Transverse colon (tissue), 3 donors: ENCODE measurements around the gene UFSP2.

Experiments used
- EP300 ChIP-seq: sonication (generic); formaldehyde crosslinking; IDR thresholded peaks from one replicate; pipeline ENCODE4 v1.6.1; 2017; ENCODE audit warnings: antibody characterized with exemption, low read depth
- POLR2A ChIP-seq: fragments of 450-650 bp; IDR thresholded peaks from one replicate; pipeline ENCODE4 v1.6.1; 2016; ENCODE audit warnings: antibody characterized with exemption, mild to moderate bottlenecking, moderate library complexity
- TF ChIP-seq, protein P1 (sequence below), 5 experiments: fragments of 200-600 bp in 3 of 5; fragments of 450-650 bp in 2 of 5; sonication (generic) in 3 of 5; IDR thresholded peaks; 1 replicate in 2 of 5; 2 replicates in 3 of 5; pipeline ENCODE4 v1.5.1; 2016 to 2017; ENCODE audit warnings: antibody characterized with exemption in 5 of 5, inconsistent platforms in 3 of 5, mild to moderate bottlenecking in 2 of 5, moderate library complexity in 1 of 5

DNA sequence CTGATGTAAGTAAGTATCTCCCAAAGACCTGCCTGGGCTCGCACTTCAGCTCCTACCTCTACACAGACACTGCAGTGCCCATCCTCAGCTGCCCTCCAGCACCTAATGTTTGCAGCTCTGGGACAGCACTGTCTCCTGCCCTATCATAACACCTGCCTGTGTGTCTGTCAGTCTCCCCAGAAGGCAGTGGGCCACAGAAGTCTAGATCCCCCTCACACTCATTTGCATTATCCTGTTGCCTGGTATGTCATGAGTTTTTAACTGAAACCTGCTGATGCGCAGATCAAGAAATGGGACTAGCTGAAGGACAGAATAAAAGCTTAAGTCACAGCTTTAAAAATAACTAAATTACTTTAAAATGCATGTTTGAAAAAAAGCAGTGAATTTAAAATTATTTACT is 73.0 kb downstream of the UFSP2 start:
- TF ChIP-seq, protein P1, sequence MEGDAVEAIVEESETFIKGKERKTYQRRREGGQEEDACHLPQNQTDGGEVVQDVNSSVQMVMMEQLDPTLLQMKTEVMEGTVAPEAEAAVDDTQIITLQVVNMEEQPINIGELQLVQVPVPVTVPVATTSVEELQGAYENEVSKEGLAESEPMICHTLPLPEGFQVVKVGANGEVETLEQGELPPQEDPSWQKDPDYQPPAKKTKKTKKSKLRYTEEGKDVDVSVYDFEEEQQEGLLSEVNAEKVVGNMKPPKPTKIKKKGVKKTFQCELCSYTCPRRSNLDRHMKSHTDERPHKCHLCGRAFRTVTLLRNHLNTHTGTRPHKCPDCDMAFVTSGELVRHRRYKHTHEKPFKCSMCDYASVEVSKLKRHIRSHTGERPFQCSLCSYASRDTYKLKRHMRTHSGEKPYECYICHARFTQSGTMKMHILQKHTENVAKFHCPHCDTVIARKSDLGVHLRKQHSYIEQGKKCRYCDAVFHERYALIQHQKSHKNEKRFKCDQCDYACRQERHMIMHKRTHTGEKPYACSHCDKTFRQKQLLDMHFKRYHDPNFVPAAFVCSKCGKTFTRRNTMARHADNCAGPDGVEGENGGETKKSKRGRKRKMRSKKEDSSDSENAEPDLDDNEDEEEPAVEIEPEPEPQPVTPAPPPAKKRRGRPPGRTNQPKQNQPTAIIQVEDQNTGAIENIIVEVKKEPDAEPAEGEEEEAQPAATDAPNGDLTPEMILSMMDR (IDR thresholded peaks at IDR 0.05) = no peak
- no peak for TF ChIP-seq EP300
- no peak for TF ChIP-seq POLR2A
